IPS-11a (cell line): ENCODE measurements around the gene NCAM2.

ENCODE experiments used
- H3K4me3 ChIP-seq: one replicate; pipeline ENCODE4 v1.5.1; 2013; ENCODE audit warnings: low read depth, low read length, control low read depth

NCAM2 gene

GRCh38 chr21:21406921-21407320 lies 408.7 kb downstream of the NCAM2 start:
- H3K4me3 ChIP-seq: no peak overlapping the region

GRCh38 chr21:21412096-21412495 lies 413.9 kb downstream of the NCAM2 start:
- H3K4me3 ChIP-seq: no peak overlapping the region

- no peak overlapping the region for H3K4me3 ChIP-seq
Observed at GRCh38 chr21:21415741-21416140, 417.5 kb downstream of the NCAM2 start.

- H3K4me3 ChIP-seq: no peak overlapping the region
Observed at GRCh38 chr21:21434944-21435343, 436.7 kb downstream of the NCAM2 start.

- no peak overlapping the region for H3K4me3 ChIP-seq
Observed at GRCh38 chr21:21436012-21436534, 437.9 kb downstream of the NCAM2 start.

- no peak overlapping the region for H3K4me3 ChIP-seq
Observed at GRCh38 chr21:21439761-21440160, 441.6 kb downstream of the NCAM2 start.

GRCh38 chr21:21457077-21457476 lies 458.9 kb downstream of the NCAM2 start:
- H3K4me3 ChIP-seq: no peak overlapping the region

- H3K4me3 ChIP-seq: no peak overlapping the region
Observed at GRCh38 chr21:21458124-21458631, 460.0 kb downstream of the NCAM2 start.

- H3K4me3 ChIP-seq: no peak overlapping the region
Observed at GRCh38 chr21:21460979-21461378, 462.8 kb downstream of the NCAM2 start.

GRCh38 chr21:21463456-21463855 lies 465.2 kb downstream of the NCAM2 start:
- no peak overlapping the region for H3K4me3 ChIP-seq

- no peak overlapping the region for H3K4me3 ChIP-seq
Observed at GRCh38 chr21:21464684-21465083, 466.5 kb downstream of the NCAM2 start.

GRCh38 chr21:21466752-21467151 lies 468.5 kb downstream of the NCAM2 start:
- H3K4me3 ChIP-seq: no peak overlapping the region

- H3K4me3 ChIP-seq: no peak overlapping the region
Observed at GRCh38 chr21:21468003-21468402, 469.8 kb downstream of the NCAM2 start.

- no peak overlapping the region for H3K4me3 ChIP-seq
Observed at GRCh38 chr21:21481239-21481638, 483.0 kb downstream of the NCAM2 start.

GRCh38 chr21:21508859-21509258 lies 510.6 kb downstream of the NCAM2 start:
- no peak overlapping the region for H3K4me3 ChIP-seq

GRCh38 chr21:21530680-21531079 lies 532.5 kb downstream of the NCAM2 start:
- no peak overlapping the region for H3K4me3 ChIP-seq

- no peak overlapping the region for H3K4me3 ChIP-seq
Observed at GRCh38 chr21:21547368-21547953, 549.3 kb downstream of the NCAM2 start.

- no peak overlapping the region for H3K4me3 ChIP-seq
Observed at GRCh38 chr21:21559285-21560045, 561.3 kb downstream of the NCAM2 start.
